T-helper 2 cell treated with Interferon-gamma antibody and Interleukin-4, amounts not matched to agents 5 μg/mL and 100 μg/mL, for 36 hours (primary cell): ENCODE measurements around the gene UPF1.
"Not testable (repeated sequence)": the region's sequence is repeated elsewhere in the genome, so short reads cannot be mapped to it uniquely, and the experiment has no call there.

Experiments used
- DNase-seq: peaks from one replicate; pipeline ENCODE4 v3.0.0; 2021; ENCODE audit warnings: low spot score
- H3K27ac Mint-ChIP-seq: one replicate; pipeline ENCODE4 v1.8.0; 2021; ENCODE audit warnings: mild to moderate bottlenecking, mixed read lengths
- H3K27me3 Mint-ChIP-seq: one replicate; pipeline ENCODE4 v1.8.0; 2021; ENCODE audit warnings: low read depth, mixed read lengths
- H3K36me3 Mint-ChIP-seq: one replicate; pipeline ENCODE4 v1.8.0; 2021; ENCODE audit warnings: low read depth, mixed read lengths
- H3K4me1 Mint-ChIP-seq: one replicate; pipeline ENCODE4 v1.8.0; 2021; ENCODE audit warnings: low read depth, mixed read lengths
- H3K4me3 Mint-ChIP-seq: one replicate; pipeline ENCODE4 v1.8.0; 2022; ENCODE audit warnings: mild to moderate bottlenecking, moderate library complexity, mixed read lengths
- H3K9me3 Mint-ChIP-seq: one replicate; pipeline ENCODE4 v1.8.0; 2021; ENCODE audit warnings: mixed read lengths

Gene UPF1

GRCh38 chr19:18903156-18904037 is 71.6 kb downstream of the UPF1 start:
- Mint-ChIP-seq H3K4me1 (no peaks in the 10 kb centered on the region), H3K36me3 (peaks cover 6% of the 10 kb centered on the region), H3K27me3 (no peaks in the 10 kb centered on the region), H3K9me3 (no peaks in the 10 kb centered on the region), H3K4me3 (no peak overlapping the region), H3K27ac (no peak overlapping the region)
- no peak for DNase-seq

- no peaks in the 10 kb centered on the region for H3K27me3 Mint-ChIP-seq
- no peak overlapping the region for H3K27ac Mint-ChIP-seq
- H3K4me3 Mint-ChIP-seq, result no peak overlapping the region
- peaks cover 7% of the 10 kb centered on the region for H3K36me3 Mint-ChIP-seq
- no peak for DNase-seq
- no peaks in the 10 kb centered on the region for H3K9me3 Mint-ChIP-seq
- H3K4me1 Mint-ChIP-seq, result no peaks in the 10 kb centered on the region
Measured at GRCh38 chr19:18904334-18905057, 72.7 kb downstream of the UPF1 start.

- Mint-ChIP-seq H3K4me1 (no peaks in the 10 kb centered on the region), H3K27me3 (no peaks in the 10 kb centered on the region), H3K9me3 (no peaks in the 10 kb centered on the region), H3K27ac (no peak overlapping the region), H3K36me3 (peaks cover 10% of the 10 kb centered on the region), H3K4me3 (no peak overlapping the region)
- DNase-seq, result no peak
Measured at GRCh38 chr19:18905058-18905456, 73.3 kb downstream of the UPF1 start.

- no peak for DNase-seq
- no peaks in the 10 kb centered on the region for H3K27me3 Mint-ChIP-seq
- H3K27ac Mint-ChIP-seq, result no peak overlapping the region
- no peak overlapping the region for H3K4me3 Mint-ChIP-seq
- no peaks in the 10 kb centered on the region for H3K9me3 Mint-ChIP-seq
- peaks cover 10% of the 10 kb centered on the region for H3K36me3 Mint-ChIP-seq
- H3K4me1 Mint-ChIP-seq, result no peaks in the 10 kb centered on the region
Measured at GRCh38 chr19:18905513-18906236, 73.9 kb downstream of the UPF1 start.

GRCh38 chr19:18906605-18907519 is 75.1 kb downstream of the UPF1 start:
- H3K4me3 Mint-ChIP-seq, result no peak overlapping the region
- H3K27me3 Mint-ChIP-seq, result no peaks in the 10 kb centered on the region
- no peak overlapping the region for H3K27ac Mint-ChIP-seq
- H3K4me1 Mint-ChIP-seq, result no peaks in the 10 kb centered on the region
- H3K36me3 Mint-ChIP-seq, result peaks cover 8% of the 10 kb centered on the region
- DNase-seq, result no peak
- H3K9me3 Mint-ChIP-seq, result no peaks in the 10 kb centered on the region

GRCh38 chr19:18908917-18909619 is 77.3 kb downstream of the UPF1 start:
- Mint-ChIP-seq H3K4me3 (no peak overlapping the region), H3K4me1 (no peaks in the 10 kb centered on the region), H3K9me3 (no peaks in the 10 kb centered on the region), H3K27ac (no peak overlapping the region), H3K36me3 (peaks cover 19% of the 10 kb centered on the region), H3K27me3 (no peaks in the 10 kb centered on the region)
- no peak for DNase-seq

- no peak overlapping the region for H3K4me3 Mint-ChIP-seq
Measured at GRCh38 chr19:18910010-18910409, 78.3 kb downstream of the UPF1 start.

GRCh38 chr19:18910801-18911436 is 79.2 kb downstream of the UPF1 start:
- Mint-ChIP-seq H3K27ac (no peak overlapping the region), H3K36me3 (peaks cover 26% of the 10 kb centered on the region)

More at GRCh38 chr19:18910010-18910409, 78.3 kb downstream of the UPF1 start:
- no peaks in the 10 kb centered on the region for H3K9me3 Mint-ChIP-seq
- no peak overlapping the region for H3K27ac Mint-ChIP-seq
- DNase-seq, result no peak
- no peaks in the 10 kb centered on the region for H3K27me3 Mint-ChIP-seq
- peaks cover 20% of the 10 kb centered on the region for H3K36me3 Mint-ChIP-seq
- H3K4me1 Mint-ChIP-seq, result no peaks in the 10 kb centered on the region

GRCh38 chr19:18912933-18913332 is 81.2 kb downstream of the UPF1 start:
- Mint-ChIP-seq H3K4me3 (no peak overlapping the region), H3K27me3 (no peaks in the 10 kb centered on the region)

More at GRCh38 chr19:18910801-18911436, 79.2 kb downstream of the UPF1 start:
- no peaks in the 10 kb centered on the region for H3K4me1 Mint-ChIP-seq
- no peaks in the 10 kb centered on the region for H3K9me3 Mint-ChIP-seq
- H3K27me3 Mint-ChIP-seq, result no peaks in the 10 kb centered on the region
- no peak for DNase-seq
- no peak overlapping the region for H3K4me3 Mint-ChIP-seq

GRCh38 chr19:18913466-18913865 is 81.7 kb downstream of the UPF1 start:
- H3K4me3 Mint-ChIP-seq, result no peak overlapping the region
- H3K36me3 Mint-ChIP-seq, result peaks cover 30% of the 10 kb centered on the region
- H3K27ac Mint-ChIP-seq, result no peak overlapping the region
- no peak for DNase-seq
- no peaks in the 10 kb centered on the region for H3K27me3 Mint-ChIP-seq
- H3K4me1 Mint-ChIP-seq, result peaks cover 6% of the 10 kb centered on the region
- no peaks in the 10 kb centered on the region for H3K9me3 Mint-ChIP-seq

More at GRCh38 chr19:18912933-18913332, 81.2 kb downstream of the UPF1 start:
- no peak for DNase-seq
- Mint-ChIP-seq H3K9me3 (no peaks in the 10 kb centered on the region), H3K36me3 (peaks cover 30% of the 10 kb centered on the region), H3K27ac (no peak overlapping the region), H3K4me1 (peaks cover 6% of the 10 kb centered on the region)

GRCh38 chr19:18915639-18916038 is 83.9 kb downstream of the UPF1 start:
- Mint-ChIP-seq H3K4me3 (no peak overlapping the region), H3K36me3 (peaks cover 27% of the 10 kb centered on the region), H3K27ac (peak overlapping the region; percentile 36), H3K27me3 (no peaks in the 10 kb centered on the region), H3K4me1 (peaks cover 10% of the 10 kb centered on the region), H3K9me3 (no peaks in the 10 kb centered on the region)
- DNase-seq, result peak; percentile 19

GRCh38 chr19:18917593-18917992 is 85.8 kb downstream of the UPF1 start:
- H3K27me3 Mint-ChIP-seq, DNase-seq, H3K9me3 Mint-ChIP-seq: not testable (repeated sequence)
- Mint-ChIP-seq H3K36me3 (peaks cover 37% of the 10 kb centered on the region), H3K4me3 (peak overlapping the region; percentile 96), H3K4me1 (peaks cover 16% of the 10 kb centered on the region), H3K27ac (peak overlapping the region; percentile 82)
